ENCODE data around the gene ESCO1.

DNA sequence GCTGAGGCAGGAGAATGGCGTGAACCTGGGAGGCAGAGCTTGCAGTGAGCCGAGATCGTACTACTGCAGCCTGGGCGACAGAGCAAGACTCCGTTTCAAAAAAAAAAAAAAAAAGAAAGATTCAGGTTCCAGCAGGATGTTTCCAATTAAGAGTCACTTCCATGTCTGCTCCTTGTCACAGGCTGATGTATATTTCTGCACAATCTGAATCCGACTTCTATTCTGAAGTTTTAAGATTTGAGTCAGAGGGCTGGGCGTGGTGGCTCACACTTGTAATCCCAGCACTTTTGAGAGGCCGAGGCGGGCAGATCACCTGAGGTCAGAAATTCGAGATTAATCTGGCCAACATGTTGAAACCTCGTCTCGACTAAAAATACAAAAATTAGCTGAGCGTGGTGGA, 36.3 kb upstream of the ESCO1 start:
- TF ChIP-seq, protein P1, sequence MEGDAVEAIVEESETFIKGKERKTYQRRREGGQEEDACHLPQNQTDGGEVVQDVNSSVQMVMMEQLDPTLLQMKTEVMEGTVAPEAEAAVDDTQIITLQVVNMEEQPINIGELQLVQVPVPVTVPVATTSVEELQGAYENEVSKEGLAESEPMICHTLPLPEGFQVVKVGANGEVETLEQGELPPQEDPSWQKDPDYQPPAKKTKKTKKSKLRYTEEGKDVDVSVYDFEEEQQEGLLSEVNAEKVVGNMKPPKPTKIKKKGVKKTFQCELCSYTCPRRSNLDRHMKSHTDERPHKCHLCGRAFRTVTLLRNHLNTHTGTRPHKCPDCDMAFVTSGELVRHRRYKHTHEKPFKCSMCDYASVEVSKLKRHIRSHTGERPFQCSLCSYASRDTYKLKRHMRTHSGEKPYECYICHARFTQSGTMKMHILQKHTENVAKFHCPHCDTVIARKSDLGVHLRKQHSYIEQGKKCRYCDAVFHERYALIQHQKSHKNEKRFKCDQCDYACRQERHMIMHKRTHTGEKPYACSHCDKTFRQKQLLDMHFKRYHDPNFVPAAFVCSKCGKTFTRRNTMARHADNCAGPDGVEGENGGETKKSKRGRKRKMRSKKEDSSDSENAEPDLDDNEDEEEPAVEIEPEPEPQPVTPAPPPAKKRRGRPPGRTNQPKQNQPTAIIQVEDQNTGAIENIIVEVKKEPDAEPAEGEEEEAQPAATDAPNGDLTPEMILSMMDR (conservative IDR thresholded peaks at IDR 0.05; ENCODE audit: low read depth, low read length), result no peak
- no peak for TF ChIP-seq EZH2 (IDR thresholded peaks at IDR 0.05; ENCODE audit: borderline replicate concordance, low read depth, low read length, poor library complexity, severe bottlenecking)

Data from A673 (cell line).